SHP77 treated with DMSO at 0.1 percent for 48 hours (cell line): ENCODE results near the gene NEK10.

Experiments used
- DNase-seq: peaks from one replicate; lab custom pipeline; 2025; lab: John Stamatoyannopoulos, UW

Gene NEK10

GRCh38 chr3:27108322-27108721 lies 260.9 kb downstream of the NEK10 start:
- DNase-seq, result no peak

- DNase-seq, result no peak
Measured at GRCh38 chr3:27105904-27106303, 263.3 kb downstream of the NEK10 start.

GRCh38 chr3:27097182-27097581 lies 272.0 kb downstream of the NEK10 start:
- DNase-seq, result no peak

GRCh38 chr3:27095553-27096222 lies 273.5 kb downstream of the NEK10 start:
- no peak for DNase-seq

GRCh38 chr3:27094721-27095120 lies 274.5 kb downstream of the NEK10 start:
- no peak for DNase-seq

- no peak for DNase-seq
Measured at GRCh38 chr3:27093771-27094170, 275.4 kb downstream of the NEK10 start.

GRCh38 chr3:27090275-27091041 lies 278.7 kb downstream of the NEK10 start:
- no peak for DNase-seq

- no peak for DNase-seq
Measured at GRCh38 chr3:27089645-27090044, 279.5 kb downstream of the NEK10 start.

- DNase-seq, result no peak
Measured at GRCh38 chr3:27089068-27089467, 280.1 kb downstream of the NEK10 start.

- DNase-seq, result no peak
Measured at GRCh38 chr3:27085829-27086730, 283.1 kb downstream of the NEK10 start.

GRCh38 chr3:27081992-27082607 lies 287.1 kb downstream of the NEK10 start:
- no peak for DNase-seq

- no peak for DNase-seq
Measured at GRCh38 chr3:27081566-27081965, 287.6 kb downstream of the NEK10 start.

GRCh38 chr3:27080258-27080525 lies 289.0 kb downstream of the NEK10 start:
- no peak for DNase-seq

- no peak for DNase-seq
Measured at GRCh38 chr3:27079427-27080257, 289.5 kb downstream of the NEK10 start.

- no peak for DNase-seq
Measured at GRCh38 chr3:27078246-27078913, 290.8 kb downstream of the NEK10 start.

GRCh38 chr3:27076815-27077630 lies 292.2 kb downstream of the NEK10 start:
- DNase-seq, result no peak

GRCh38 chr3:27074914-27075313 lies 294.3 kb downstream of the NEK10 start:
- no peak for DNase-seq

GRCh38 chr3:27073912-27074311 lies 295.3 kb downstream of the NEK10 start:
- no peak for DNase-seq

- no peak for DNase-seq
Measured at GRCh38 chr3:27072810-27073651, 296.2 kb downstream of the NEK10 start.
